ENCODE results near the gene UQCRH. TPM values are rescaled to one million over a fixed set of nuclear protein-coding genes. Genes with fewer than 3 reads are reported as not detected.
"Not testable (repeated sequence)": the region's sequence is repeated elsewhere in the genome, so short reads cannot be mapped to it uniquely, and the experiment has no call there.

Gene UQCRH
- total and polyA plus RNA-seq, 2 of the 4 experiments (the other 2 are of a cell fraction), result 347 to 736 TPM

- CTCF ChIA-PET; H2BK5ac ChIP-seq (ENCODE audit: low read depth, low read length, poor library complexity, severe bottlenecking); H3K9me3 ChIP-seq (ENCODE audit: control insufficient read depth, insufficient read depth, low read length); H2BK120ac ChIP-seq (ENCODE audit: low read depth, low read length); H2BK20ac ChIP-seq (ENCODE audit: low read depth, low read length); H3K4me2 ChIP-seq (ENCODE audit: low read depth, low read length); H4K8ac ChIP-seq (ENCODE audit: low read depth in 2 of 2, low read length in 2 of 2); H3K56ac ChIP-seq (ENCODE audit: extremely low read depth, insufficient read depth, low read length); H3K27ac ChIP-seq (ENCODE audit: insufficient read depth, low read length); H3K23ac ChIP-seq (ENCODE audit: low read depth, low read length); H3K4me1 ChIP-seq (ENCODE audit: control insufficient read depth, insufficient read depth, low read length); H3K9ac ChIP-seq (ENCODE audit: low read depth, low read length); dilution Hi-C loops (cut with HindIII; ENCODE audit: low sequenced_read_pairs, unreplicated experiment); H4K5ac ChIP-seq (ENCODE audit: low read depth, low read length); H3K14ac ChIP-seq (replicated peaks; ENCODE audit: low read depth, low read length); DNase-seq; ATAC-seq (ENCODE audit: low read depth); POLR2A ChIA-PET (ENCODE audit: unreplicated experiment); H3K79me1 ChIP-seq (ENCODE audit: low read depth in 1 of 2, low read length in 2 of 2); intact Hi-C loops (cut with micrococcal nuclease); H3K4ac ChIP-seq (ENCODE audit: low read depth, low read length); H4K91ac ChIP-seq (ENCODE audit: insufficient read depth, low read depth, low read length); in situ Hi-C loops (cut with MboI; ENCODE audit: low sequenced_read_pairs); H2AFZ ChIP-seq (replicated peaks; ENCODE audit: low read length, poor library complexity); BruUV-seq (replicated peaks); H3K4me3 ChIP-seq (ENCODE audit: insufficient read depth, low read depth, low read length); H2AK5ac ChIP-seq (ENCODE audit: low read depth, low read length); H3K27me3 ChIP-seq (ENCODE audit: control insufficient read depth, insufficient read depth, low read length); H2BK15ac ChIP-seq (ENCODE audit: low read depth, low read length); H4K20me1 ChIP-seq (ENCODE audit: insufficient read depth, low read length); H2AK9ac ChIP-seq (replicated peaks; ENCODE audit: low read depth, low read length, poor library complexity); H3K18ac ChIP-seq (ENCODE audit: low read depth, low read length); H3K9me1 ChIP-seq (ENCODE audit: insufficient read depth, low read length): not testable (repeated sequence)
- no CpG with 5 or more reads among the region's 6 CpGs for WGBS, 2 experiments (ENCODE audit: extremely low coverage in 2 of 2, insufficient read length in 1 of 2)
- peaks cover 11% of the 10 kb centered on the region for H3K36me3 ChIP-seq (ENCODE audit: control insufficient read depth, insufficient read depth, low read length)
Measured at GRCh38 chr1:46319301-46319700, 15.8 kb downstream of the UQCRH start.

- H3K27me3 ChIP-seq (ENCODE audit: control insufficient read depth, insufficient read depth, low read length); H3K4me3 ChIP-seq (ENCODE audit: insufficient read depth, low read depth, low read length); H3K14ac ChIP-seq (replicated peaks; ENCODE audit: low read depth, low read length); H2BK15ac ChIP-seq (ENCODE audit: low read depth, low read length); BruUV-seq (replicated peaks); H2AK5ac ChIP-seq (ENCODE audit: low read depth, low read length); H3K9me1 ChIP-seq (ENCODE audit: insufficient read depth, low read length); H2BK120ac ChIP-seq (ENCODE audit: low read depth, low read length); H3K4me1 ChIP-seq (ENCODE audit: control insufficient read depth, insufficient read depth, low read length); intact Hi-C loops (cut with micrococcal nuclease); H3K23ac ChIP-seq (ENCODE audit: low read depth, low read length); H3K79me1 ChIP-seq (ENCODE audit: low read depth in 1 of 2, low read length in 2 of 2); H3K9me3 ChIP-seq (ENCODE audit: control insufficient read depth, insufficient read depth, low read length); H3K4ac ChIP-seq (ENCODE audit: low read depth, low read length); H2BK20ac ChIP-seq (ENCODE audit: low read depth, low read length); POLR2A ChIA-PET (ENCODE audit: unreplicated experiment); DNase-seq; H2AK9ac ChIP-seq (replicated peaks; ENCODE audit: low read depth, low read length, poor library complexity); dilution Hi-C loops (cut with HindIII; ENCODE audit: low sequenced_read_pairs, unreplicated experiment); H3K36me3 ChIP-seq (ENCODE audit: control insufficient read depth, insufficient read depth, low read length); H4K91ac ChIP-seq (ENCODE audit: insufficient read depth, low read depth, low read length); H3K9ac ChIP-seq (ENCODE audit: low read depth, low read length); H3K27ac ChIP-seq (ENCODE audit: insufficient read depth, low read length); H4K5ac ChIP-seq (ENCODE audit: low read depth, low read length); CTCF ChIA-PET; H4K20me1 ChIP-seq (ENCODE audit: insufficient read depth, low read length); H3K56ac ChIP-seq (ENCODE audit: extremely low read depth, insufficient read depth, low read length); H2AFZ ChIP-seq (replicated peaks; ENCODE audit: low read length, poor library complexity); H3K18ac ChIP-seq (ENCODE audit: low read depth, low read length); H2BK5ac ChIP-seq (ENCODE audit: low read depth, low read length, poor library complexity, severe bottlenecking); ATAC-seq (ENCODE audit: low read depth); in situ Hi-C loops (cut with MboI; ENCODE audit: low sequenced_read_pairs); H3K4me2 ChIP-seq (ENCODE audit: low read depth, low read length); H4K8ac ChIP-seq (ENCODE audit: low read depth in 2 of 2, low read length in 2 of 2): not testable (repeated sequence)
- WGBS, 2 experiments (ENCODE audit: extremely low coverage in 2 of 2, insufficient read length in 1 of 2), result 0% methylated on average over 1 of the region's 13 CpGs; no CpG with 5 or more reads in 1 of the 2 experiments
Measured at GRCh38 chr1:46319960-46320914, 16.7 kb downstream of the UQCRH start.

Data from IMR-90 (cell line).